Thyroid gland (tissue), 4 donors: ENCODE results near the gene OXSM.

Source experiments
- CTCF ChIP-seq, 6 experiments: fragments of 200-600 bp in 3 of 6; fragments of 450-650 bp in 3 of 6; sonication (generic) in 3 of 6; IDR thresholded peaks; one replicate each; pipeline ENCODE4 v1.5.1; 2016 to 2019; ENCODE audit warnings: antibody characterized with exemption in 6 of 6, mild to moderate bottlenecking in 2 of 6, inconsistent platforms in 1 of 6, moderate library complexity in 1 of 6
- POLR2A ChIP-seq, 2 donors: fragments of 450-650 bp; IDR thresholded peaks; one replicate each; pipeline ENCODE4 v1.6.1; 2017; ENCODE audit warnings: antibody characterized with exemption in 2 of 2, mild to moderate bottlenecking in 2 of 2, moderate library complexity in 1 of 2

- TF ChIP-seq POLR2A (IDR thresholded peaks at IDR 0.05) (no peak), CTCF (IDR thresholded peaks at IDR 0.05) (no peak)
Observed at GRCh38 chr3:25834346-25834745, 44.5 kb downstream of the OXSM start.
